Activated naive CD8-positive, alpha-beta T cell treated with anti-CD3 and anti-CD28 coated beads, Interleukin-2, amount 10 ng/mL, durations not matched to agents 7 days and 5 days (primary cell): ENCODE data around the gene KRT83. TPM values are rescaled to one million over a fixed set of nuclear protein-coding genes. Genes with fewer than 3 reads are reported as not detected.

Source experiments
- ATAC-seq: fragments of 150-1000 bp; cut with Tn5 transposase; one replicate; pipeline ENCODE4 v1.10.0; 2021; ENCODE audit warnings: low read depth, moderate library complexity
- POLR2A ChIA-PET: fragments of 350-600 bp; sonication (Branson Sonifier 250); formaldehyde crosslinking; loops from one replicate; lab custom pipeline; 2021; ENCODE audit warnings: antibody characterized with exemption; lab: Charles Lee
- DNase-seq: peaks from one replicate; pipeline ENCODE4 v3.0.0; 2021
- H3K27ac Mint-ChIP-seq: one replicate; pipeline ENCODE4 v1.8.0; 2022; ENCODE audit warnings: mild to moderate bottlenecking, mixed read lengths
- H3K27me3 Mint-ChIP-seq: one replicate; pipeline ENCODE4 v1.8.0; 2022; ENCODE audit warnings: mild to moderate bottlenecking, moderate library complexity, mixed read lengths
- H3K36me3 Mint-ChIP-seq: one replicate; pipeline ENCODE4 v1.8.0; 2021; ENCODE audit warnings: mild to moderate bottlenecking, mixed read lengths
- H3K4me1 Mint-ChIP-seq: one replicate; pipeline ENCODE4 v1.8.0; 2021; ENCODE audit warnings: mixed read lengths
- H3K4me3 Mint-ChIP-seq: one replicate; pipeline ENCODE4 v1.8.0; 2022; ENCODE audit warnings: mild to moderate bottlenecking, moderate library complexity, mixed read lengths
- H3K9me3 Mint-ChIP-seq: one replicate; pipeline ENCODE4 v1.8.0; 2021; ENCODE audit warnings: mixed read lengths
- total RNA-seq, 2 experiments: library from RNA; stranded (reverse); gene quantifications; one replicate each; pipeline ENCODE4 v1.2.3, GENCODE V29; 2021

Gene KRT83
- total RNA-seq, 2 experiments from 2014 or later = not detected

- H3K9me3 Mint-ChIP-seq = peaks cover 3% of the 10 kb centered on the region
- peaks cover 6% of the 10 kb centered on the region for H3K4me1 Mint-ChIP-seq
- H3K4me3 Mint-ChIP-seq = no peak overlapping the region
- H3K27me3 Mint-ChIP-seq = peaks cover 23% of the 10 kb centered on the region
- DNase-seq = no peak
- no peak overlapping the region for H3K27ac Mint-ChIP-seq
- peaks cover 3% of the 10 kb centered on the region for H3K36me3 Mint-ChIP-seq
- POLR2A ChIA-PET = interaction anchor here (0.7 kb wide), 1 partner anchor 212 kb away, joined by 7 read pairs; no protein-coding TSS in a partner anchor
- ATAC-seq = no peak
These were observed 14.5 kb upstream of the KRT83 start for GRCh38 chr12:52335598-52336262.

- Mint-ChIP-seq H3K9me3 (peaks cover 3% of the 10 kb centered on the region), H3K36me3 (peaks cover 3% of the 10 kb centered on the region), H3K4me3 (no peak overlapping the region), H3K27me3 (peaks cover 27% of the 10 kb centered on the region), H3K4me1 (peaks cover 6% of the 10 kb centered on the region), H3K27ac (no peak overlapping the region)
- ATAC-seq (no peak), DNase-seq (no peak)
- POLR2A ChIA-PET = no interaction called here
These were observed 13.0 kb upstream of the KRT83 start for GRCh38 chr12:52334185-52334584.

GRCh38 chr12:52333321-52333720 is 12.1 kb upstream of the KRT83 start:
- POLR2A ChIA-PET = no interaction called here
- H3K4me3 Mint-ChIP-seq = no peak overlapping the region
- no peak for ATAC-seq
- no peak overlapping the region for H3K27ac Mint-ChIP-seq
- H3K9me3 Mint-ChIP-seq = peaks cover 3% of the 10 kb centered on the region
- H3K4me1 Mint-ChIP-seq = peaks cover 8% of the 10 kb centered on the region
- no peak for DNase-seq
- peaks cover 24% of the 10 kb centered on the region for H3K27me3 Mint-ChIP-seq
- peaks cover 3% of the 10 kb centered on the region for H3K36me3 Mint-ChIP-seq

GRCh38 chr12:52332381-52332780 is 11.2 kb upstream of the KRT83 start:
- Mint-ChIP-seq H3K4me1 (peaks cover 14% of the 10 kb centered on the region), H3K9me3 (peaks cover 3% of the 10 kb centered on the region), H3K4me3 (no peak overlapping the region), H3K27me3 (peaks cover 24% of the 10 kb centered on the region), H3K36me3 (peaks cover 3% of the 10 kb centered on the region), H3K27ac (no peak overlapping the region)
- no peak for ATAC-seq
- DNase-seq = no peak
- POLR2A ChIA-PET = no interaction called here

GRCh38 chr12:52331833-52332232 is 10.6 kb upstream of the KRT83 start:
- no peak for ATAC-seq
- peaks cover 3% of the 10 kb centered on the region for H3K9me3 Mint-ChIP-seq
- peaks cover 24% of the 10 kb centered on the region for H3K27me3 Mint-ChIP-seq
- no peak overlapping the region for H3K4me3 Mint-ChIP-seq
- DNase-seq = no peak
- H3K27ac Mint-ChIP-seq = no peak overlapping the region
- H3K36me3 Mint-ChIP-seq = peaks cover 3% of the 10 kb centered on the region
- POLR2A ChIA-PET = no interaction called here
- H3K4me1 Mint-ChIP-seq = peaks cover 19% of the 10 kb centered on the region

- Mint-ChIP-seq H3K36me3 (no peaks in the 10 kb centered on the region), H3K4me1 (peaks cover 17% of the 10 kb centered on the region), H3K4me3 (no peak overlapping the region), H3K9me3 (no peaks in the 10 kb centered on the region), H3K27ac (no peak overlapping the region), H3K27me3 (peaks cover 20% of the 10 kb centered on the region)
- DNase-seq (no peak), ATAC-seq (no peak)
- POLR2A ChIA-PET = no interaction called here
These were observed 9.8 kb upstream of the KRT83 start for GRCh38 chr12:52331039-52331438.

- H3K27ac Mint-ChIP-seq = no peak overlapping the region
- no peak for ATAC-seq
These were observed 6.8 kb upstream of the KRT83 start for GRCh38 chr12:52327830-52328500.

GRCh38 chr12:52327052-52327829 is 6.0 kb upstream of the KRT83 start:
- ATAC-seq = peak; percentile 96
- POLR2A ChIA-PET = no interaction called here

More at GRCh38 chr12:52327830-52328500, 6.8 kb upstream of the KRT83 start:
- Mint-ChIP-seq H3K9me3 (no peaks in the 10 kb centered on the region), H3K36me3 (no peaks in the 10 kb centered on the region), H3K4me1 (peaks cover 17% of the 10 kb centered on the region), H3K4me3 (no peak overlapping the region), H3K27me3 (peaks cover 15% of the 10 kb centered on the region)
- POLR2A ChIA-PET = interaction anchor here (0.6 kb wide), 1 partner anchor 277 kb away, joined by 3 read pairs; the partner anchor contains the start of gene NR4A1
- no peak for DNase-seq

GRCh38 chr12:52324153-52324444 is 2.9 kb upstream of the KRT83 start:
- Mint-ChIP-seq H3K9me3 (no peaks in the 10 kb centered on the region), H3K27me3 (peaks cover 28% of the 10 kb centered on the region), H3K36me3 (no peaks in the 10 kb centered on the region), H3K27ac (no peak overlapping the region), H3K4me1 (peaks cover 15% of the 10 kb centered on the region), H3K4me3 (no peak overlapping the region)
- DNase-seq (peak; percentile 5), ATAC-seq (no peak)
- POLR2A ChIA-PET = no interaction called here

More at GRCh38 chr12:52327052-52327829, 6.0 kb upstream of the KRT83 start:
- H3K9me3 Mint-ChIP-seq = no peaks in the 10 kb centered on the region
- H3K36me3 Mint-ChIP-seq = no peaks in the 10 kb centered on the region
- peak; percentile 61 for DNase-seq
- H3K4me3 Mint-ChIP-seq = no peak overlapping the region
- peaks cover 20% of the 10 kb centered on the region for H3K27me3 Mint-ChIP-seq
- H3K4me1 Mint-ChIP-seq = peaks cover 17% of the 10 kb centered on the region
- H3K27ac Mint-ChIP-seq = no peak overlapping the region

- ATAC-seq = no peak
- H3K27me3 Mint-ChIP-seq = peaks cover 31% of the 10 kb centered on the region
- H3K36me3 Mint-ChIP-seq = no peaks in the 10 kb centered on the region
- H3K9me3 Mint-ChIP-seq = no peaks in the 10 kb centered on the region
- peak; percentile 13 for DNase-seq
- H3K4me3 Mint-ChIP-seq = no peak overlapping the region
- no peak overlapping the region for H3K27ac Mint-ChIP-seq
- POLR2A ChIA-PET = no interaction called here
- peaks cover 13% of the 10 kb centered on the region for H3K4me1 Mint-ChIP-seq
These were observed 2.4 kb upstream of the KRT83 start for GRCh38 chr12:52323416-52324152.

- Mint-ChIP-seq H3K27me3 (peaks cover 35% of the 10 kb centered on the region), H3K4me1 (peaks cover 12% of the 10 kb centered on the region), H3K27ac (no peak overlapping the region), H3K4me3 (no peak overlapping the region), H3K36me3 (no peaks in the 10 kb centered on the region), H3K9me3 (no peaks in the 10 kb centered on the region)
- ATAC-seq (no peak), DNase-seq (no peak)
- POLR2A ChIA-PET = no interaction called here
These were observed 1.8 kb upstream of the KRT83 start for GRCh38 chr12:52323001-52323400.

- H3K27me3 Mint-ChIP-seq = peaks cover 35% of the 10 kb centered on the region
- H3K4me3 Mint-ChIP-seq = no peak overlapping the region
These were observed 871 bp upstream of the KRT83 start for GRCh38 chr12:52322069-52322468.

GRCh38 chr12:52321418-52321817 is 220 bp upstream of the KRT83 start:
- no peak overlapping the region for H3K27ac Mint-ChIP-seq
- POLR2A ChIA-PET = no interaction called here
- H3K27me3 Mint-ChIP-seq = peaks cover 35% of the 10 kb centered on the region
- no peak overlapping the region for H3K4me3 Mint-ChIP-seq
- H3K36me3 Mint-ChIP-seq = no peaks in the 10 kb centered on the region
- ATAC-seq (no peak), DNase-seq (peak; percentile 23)
- no peaks in the 10 kb centered on the region for H3K4me1 Mint-ChIP-seq
- no peaks in the 10 kb centered on the region for H3K9me3 Mint-ChIP-seq

More at GRCh38 chr12:52322069-52322468, 871 bp upstream of the KRT83 start:
- DNase-seq = no peak
- Mint-ChIP-seq H3K9me3 (no peaks in the 10 kb centered on the region), H3K27ac (no peak overlapping the region), H3K36me3 (no peaks in the 10 kb centered on the region), H3K4me1 (peaks cover 3% of the 10 kb centered on the region)
- POLR2A ChIA-PET = no interaction called here
- no peak for ATAC-seq
